ENCODE results near the gene PHF12. TPM values are rescaled to one million over a fixed set of nuclear protein-coding genes. Genes with fewer than 3 reads are reported as not detected.

Gene PHF12
- total RNA-seq, 1 experiment from 2014 or later: 36.0 TPM

DNA sequence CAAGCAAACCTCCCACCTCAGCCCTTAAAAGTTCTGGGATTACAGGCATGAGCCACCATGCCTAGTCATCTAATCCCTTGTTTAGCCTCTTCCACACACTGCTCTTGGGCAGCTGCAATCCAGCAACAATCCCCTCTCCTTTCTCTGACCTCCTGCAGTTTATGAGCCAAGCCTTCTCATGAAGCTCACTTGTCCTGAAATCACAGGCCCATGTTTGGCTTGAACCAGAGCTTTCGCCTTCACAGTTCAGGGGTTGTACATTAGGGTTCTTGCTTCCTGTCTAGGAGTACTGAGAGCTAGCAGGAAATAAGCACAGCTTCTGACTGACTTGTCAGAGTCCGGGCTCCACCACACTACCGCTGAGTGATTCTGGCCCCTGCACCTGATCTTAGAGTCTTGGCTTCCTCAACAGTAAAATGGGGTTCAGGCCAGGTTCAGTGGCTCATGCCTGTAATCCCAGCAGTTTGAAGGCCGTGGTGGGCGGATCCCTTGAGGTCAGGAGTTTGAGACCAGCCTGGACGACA is 80.2 kb downstream of the PHF12 start:
- intact Hi-C loops (cut with micrococcal nuclease; ENCODE audit: unreplicated experiment): no loop called here
- Histone ChIP-seq H3F3A (ENCODE audit: insufficient read depth, low read depth) (no peaks in the 10 kb centered on the region), H3K9me3 (ENCODE audit: insufficient read depth, low read depth) (no peaks in the 10 kb centered on the region), H3K4me3 (no peak overlapping the region), H3K4me1 (replicated peaks; ENCODE audit: insufficient read depth) (peaks cover 7% of the 10 kb centered on the region; the same call in 1 of the 2 replicates), H3K79me2 (ENCODE audit: low read depth) (no peaks in the 10 kb centered on the region), H4K20me1 (ENCODE audit: insufficient read depth) (no peaks in the 10 kb centered on the region), H3K27me3 (ENCODE audit: insufficient read depth, low read depth) (no peaks in the 10 kb centered on the region), H3K36me3 (ENCODE audit: low read depth) (no peaks in the 10 kb centered on the region), H2AFZ (no peak overlapping the region), H3K27ac (no peak overlapping the region), H3K4me2 (no peak overlapping the region), H3K9me2 (ENCODE audit: insufficient read depth) (no peaks in the 10 kb centered on the region)
- no peak for DNase-seq
- ChIA-PET POLR2A (ENCODE audit: unreplicated experiment) (interaction anchor here (0.6 kb wide), 1 partner anchor 160 kb away, joined by 3 read pairs; no protein-coding TSS in a partner anchor), CTCF (no interaction called here)
- TF ChIP-seq, protein P1, sequence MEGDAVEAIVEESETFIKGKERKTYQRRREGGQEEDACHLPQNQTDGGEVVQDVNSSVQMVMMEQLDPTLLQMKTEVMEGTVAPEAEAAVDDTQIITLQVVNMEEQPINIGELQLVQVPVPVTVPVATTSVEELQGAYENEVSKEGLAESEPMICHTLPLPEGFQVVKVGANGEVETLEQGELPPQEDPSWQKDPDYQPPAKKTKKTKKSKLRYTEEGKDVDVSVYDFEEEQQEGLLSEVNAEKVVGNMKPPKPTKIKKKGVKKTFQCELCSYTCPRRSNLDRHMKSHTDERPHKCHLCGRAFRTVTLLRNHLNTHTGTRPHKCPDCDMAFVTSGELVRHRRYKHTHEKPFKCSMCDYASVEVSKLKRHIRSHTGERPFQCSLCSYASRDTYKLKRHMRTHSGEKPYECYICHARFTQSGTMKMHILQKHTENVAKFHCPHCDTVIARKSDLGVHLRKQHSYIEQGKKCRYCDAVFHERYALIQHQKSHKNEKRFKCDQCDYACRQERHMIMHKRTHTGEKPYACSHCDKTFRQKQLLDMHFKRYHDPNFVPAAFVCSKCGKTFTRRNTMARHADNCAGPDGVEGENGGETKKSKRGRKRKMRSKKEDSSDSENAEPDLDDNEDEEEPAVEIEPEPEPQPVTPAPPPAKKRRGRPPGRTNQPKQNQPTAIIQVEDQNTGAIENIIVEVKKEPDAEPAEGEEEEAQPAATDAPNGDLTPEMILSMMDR (conservative IDR thresholded peaks at IDR 0.05): no peak
- no TSS peak for BruUV-seq (replicated peaks)

DNA sequence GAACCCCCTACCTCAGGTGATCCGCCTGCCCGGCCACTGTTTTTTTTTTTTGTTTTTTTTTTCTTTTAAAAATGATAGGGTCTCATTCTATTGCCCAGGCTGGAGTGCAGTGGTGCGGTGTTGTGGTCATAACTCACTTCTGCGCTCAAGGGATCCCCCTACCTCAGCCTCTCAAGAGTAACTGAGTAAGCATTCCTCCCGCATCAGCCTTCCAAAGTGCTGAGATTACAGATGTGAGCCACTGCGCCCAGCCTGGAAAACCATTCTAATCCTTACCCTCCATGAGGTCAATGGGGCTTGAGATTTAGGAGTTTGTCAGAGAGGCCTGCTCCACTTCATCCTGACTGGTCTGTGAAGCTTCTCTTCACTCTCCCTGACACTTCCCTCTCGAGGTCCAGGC is 84.0 kb downstream of the PHF12 start:
- no peak overlapping the region for H3K27ac ChIP-seq
- no peaks in the 10 kb centered on the region for H3F3A ChIP-seq (ENCODE audit: insufficient read depth, low read depth)
- TF ChIP-seq EZH2 (IDR thresholded peaks at IDR 0.05; ENCODE audit: low read depth): no peak
- TF ChIP-seq, protein P1 (conservative IDR thresholded peaks at IDR 0.05): no peak
- no peaks in the 10 kb centered on the region for H3K9me2 ChIP-seq (ENCODE audit: insufficient read depth)
- no peak for DNase-seq
- H4K20me1 ChIP-seq (ENCODE audit: insufficient read depth): no peaks in the 10 kb centered on the region
- intact Hi-C loops (cut with micrococcal nuclease; ENCODE audit: unreplicated experiment): no loop called here
- ChIA-PET POLR2A (ENCODE audit: unreplicated experiment) (no interaction called here), CTCF (no interaction called here)
- no peaks in the 10 kb centered on the region for H3K79me2 ChIP-seq (ENCODE audit: low read depth)
- no peak overlapping the region for H3K4me3 ChIP-seq
- H3K36me3 ChIP-seq (ENCODE audit: low read depth): no peaks in the 10 kb centered on the region
- no peak overlapping the region for H2AFZ ChIP-seq
- H3K9me3 ChIP-seq (ENCODE audit: insufficient read depth, low read depth): no peaks in the 10 kb centered on the region
- no TSS peak for BruUV-seq (replicated peaks)
- no peak overlapping the region for H3K4me2 ChIP-seq
- no peaks in the 10 kb centered on the region for H3K27me3 ChIP-seq (ENCODE audit: insufficient read depth, low read depth)
- H3K4me1 ChIP-seq (replicated peaks; ENCODE audit: insufficient read depth): no peaks in the 10 kb centered on the region

DNA sequence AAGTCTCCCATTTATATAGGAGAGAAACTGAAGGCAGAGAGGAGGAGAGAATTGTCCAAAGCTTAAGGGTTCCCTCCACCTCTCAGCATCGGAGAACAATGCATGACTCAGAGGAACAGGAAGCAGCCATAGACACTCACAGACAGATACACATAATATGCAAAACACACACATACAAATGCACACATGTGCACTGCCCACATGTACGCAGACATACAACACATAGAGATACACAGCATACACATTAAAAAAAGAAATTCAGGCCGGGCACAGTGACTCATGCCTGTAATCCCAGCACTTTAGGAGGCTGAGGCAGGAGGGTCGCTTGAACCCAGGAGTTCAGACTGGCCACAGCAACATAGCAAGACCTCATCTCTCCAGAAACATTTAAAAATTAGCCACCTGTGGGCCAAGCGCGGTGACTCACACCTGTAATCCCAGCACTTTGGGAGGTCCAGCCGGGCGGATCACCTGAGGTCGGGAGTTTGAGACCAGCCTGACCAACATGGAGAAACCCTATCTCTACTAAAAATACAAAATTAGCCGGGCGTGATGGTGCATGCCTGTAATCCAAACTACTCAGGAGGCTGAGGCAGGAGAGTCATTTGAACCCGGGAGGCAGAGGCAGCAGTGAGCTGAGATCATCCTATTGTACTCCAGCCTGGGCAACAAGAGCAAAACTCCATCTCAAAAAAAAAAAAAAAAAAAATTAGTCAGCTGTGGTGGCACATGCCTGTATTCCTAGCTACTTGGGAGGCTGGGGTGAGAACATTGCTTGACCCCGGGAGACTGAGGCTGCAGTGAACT is 85.2 kb downstream of the PHF12 start:
- Histone ChIP-seq H3K27me3 (ENCODE audit: insufficient read depth, low read depth) (no peaks in the 10 kb centered on the region), H3K9me3 (ENCODE audit: insufficient read depth, low read depth) (no peaks in the 10 kb centered on the region), H3K4me2 (no peak overlapping the region), H3K36me3 (ENCODE audit: low read depth) (no peaks in the 10 kb centered on the region), H3K27ac (no peak overlapping the region), H3K4me1 (replicated peaks; ENCODE audit: insufficient read depth) (no peaks in the 10 kb centered on the region), H2AFZ (no peak overlapping the region), H3K9me2 (ENCODE audit: insufficient read depth) (no peaks in the 10 kb centered on the region), H3F3A (ENCODE audit: insufficient read depth, low read depth) (0 out of 2 replicates have a peak, but pooled peaks cover 3% of the 10 kb centered on the region), H3K79me2 (ENCODE audit: low read depth) (no peaks in the 10 kb centered on the region), H3K4me3 (no peak overlapping the region), H4K20me1 (ENCODE audit: insufficient read depth) (no peaks in the 10 kb centered on the region)
- POLR2A ChIA-PET (ENCODE audit: unreplicated experiment): no interaction called here
- intact Hi-C loops (cut with micrococcal nuclease; ENCODE audit: unreplicated experiment): no loop called here
- no peak for DNase-seq
- BruUV-seq (replicated peaks): no TSS peak
- CTCF ChIA-PET: interaction anchor here (0.6 kb wide), 1 partner anchor 274 kb away, joined by 4 read pairs; no protein-coding TSS in a partner anchor
- TF ChIP-seq, protein P1 (conservative IDR thresholded peaks at IDR 0.05): no peak
- TF ChIP-seq EZH2 (IDR thresholded peaks at IDR 0.05; ENCODE audit: low read depth): no peak
